Measurements from ENCODE around the gene TTLL8. TPM values are rescaled to one million over a fixed set of nuclear protein-coding genes. Genes with fewer than 3 reads are reported as not detected.

The TTLL8 gene
- total and polyA plus RNA-seq, 4 donors, result not detected

DNA sequence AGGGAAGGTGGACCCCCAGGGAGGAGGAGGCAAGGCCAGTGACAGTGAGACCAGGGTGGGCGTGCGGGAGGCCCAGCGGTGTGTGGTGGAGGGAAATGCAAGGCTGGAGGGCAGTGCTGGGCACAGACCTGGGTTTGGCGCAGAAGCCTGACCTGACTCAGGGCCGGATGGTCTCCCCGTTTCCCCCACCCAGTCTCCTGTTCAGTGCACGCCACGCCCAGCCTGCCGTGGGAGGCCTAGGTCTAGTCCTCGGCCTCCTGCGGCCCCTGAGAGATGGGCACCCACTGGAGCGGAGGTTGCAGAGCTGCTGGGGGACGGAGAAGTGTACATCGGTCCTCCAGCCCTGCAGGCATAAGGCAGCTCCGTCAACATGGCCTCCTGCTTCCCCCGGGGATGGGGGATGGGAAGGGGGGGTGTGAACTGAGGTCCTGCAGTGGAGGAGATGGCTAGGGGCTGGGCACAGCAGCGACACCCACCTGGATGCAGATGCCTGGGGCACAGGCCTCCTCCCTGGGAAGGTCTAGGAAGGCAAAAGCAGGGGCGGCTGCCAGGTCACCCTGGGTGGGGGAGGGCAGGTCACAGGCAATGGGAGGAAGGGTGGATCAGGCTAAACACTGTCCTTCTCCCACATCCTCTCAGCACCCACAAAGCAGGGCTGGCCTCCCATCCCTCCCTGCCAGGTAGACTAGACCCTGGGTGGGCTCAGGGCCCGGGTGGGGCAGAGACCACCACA lies 61.4 kb downstream of the TTLL8 start:
- no peak for DNase-seq (ENCODE audit: low spot score)
- H3K36me3 ChIP-seq (ENCODE audit: control insufficient read depth in 4 of 4, insufficient read depth in 3 of 4, low read depth in 1 of 4, low read length in 3 of 4), result no peaks in the 10 kb centered on the region
- no peak overlapping the region for H3K9ac ChIP-seq (ENCODE audit: low read depth in 1 of 2, low read length in 2 of 2)
- peaks cover 0 to 6% (median 3%) of the 10 kb centered on the region in 4 donors for H3K4me1 ChIP-seq (ENCODE audit: control insufficient read depth in 4 of 4, insufficient read depth in 4 of 4, low read length in 3 of 4)
- TF ChIP-seq GABPA (IDR thresholded peaks at IDR 0.05 in 1 of 2, conservative IDR thresholded peaks at IDR 0.05 in 1 of 2), result no peak
- TF ChIP-seq RAD21 (IDR thresholded peaks at IDR 0.05), result no peak
- TF ChIP-seq, protein P1, sequence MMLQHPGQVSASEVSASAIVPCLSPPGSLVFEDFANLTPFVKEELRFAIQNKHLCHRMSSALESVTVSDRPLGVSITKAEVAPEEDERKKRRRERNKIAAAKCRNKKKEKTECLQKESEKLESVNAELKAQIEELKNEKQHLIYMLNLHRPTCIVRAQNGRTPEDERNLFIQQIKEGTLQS (IDR thresholded peaks at IDR 0.05), result no peak
- TF ChIP-seq, protein P2, sequence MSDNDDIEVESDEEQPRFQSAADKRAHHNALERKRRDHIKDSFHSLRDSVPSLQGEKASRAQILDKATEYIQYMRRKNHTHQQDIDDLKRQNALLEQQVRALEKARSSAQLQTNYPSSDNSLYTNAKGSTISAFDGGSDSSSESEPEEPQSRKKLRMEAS (IDR thresholded peaks at IDR 0.05), result no peak
- TF ChIP-seq, protein P3, sequence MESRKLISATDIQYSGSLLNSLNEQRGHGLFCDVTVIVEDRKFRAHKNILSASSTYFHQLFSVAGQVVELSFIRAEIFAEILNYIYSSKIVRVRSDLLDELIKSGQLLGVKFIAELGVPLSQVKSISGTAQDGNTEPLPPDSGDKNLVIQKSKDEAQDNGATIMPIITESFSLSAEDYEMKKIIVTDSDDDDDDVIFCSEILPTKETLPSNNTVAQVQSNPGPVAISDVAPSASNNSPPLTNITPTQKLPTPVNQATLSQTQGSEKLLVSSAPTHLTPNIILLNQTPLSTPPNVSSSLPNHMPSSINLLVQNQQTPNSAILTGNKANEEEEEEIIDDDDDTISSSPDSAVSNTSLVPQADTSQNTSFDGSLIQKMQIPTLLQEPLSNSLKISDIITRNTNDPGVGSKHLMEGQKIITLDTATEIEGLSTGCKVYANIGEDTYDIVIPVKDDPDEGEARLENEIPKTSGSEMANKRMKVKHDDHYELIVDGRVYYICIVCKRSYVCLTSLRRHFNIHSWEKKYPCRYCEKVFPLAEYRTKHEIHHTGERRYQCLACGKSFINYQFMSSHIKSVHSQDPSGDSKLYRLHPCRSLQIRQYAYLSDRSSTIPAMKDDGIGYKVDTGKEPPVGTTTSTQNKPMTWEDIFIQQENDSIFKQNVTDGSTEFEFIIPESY (IDR thresholded peaks at IDR 0.05), result no peak
- TF ChIP-seq HNF4A (conservative IDR thresholded peaks at IDR 0.05), result no peak
- no peak for TF ChIP-seq RXRA (IDR thresholded peaks at IDR 0.05)
- TF ChIP-seq, protein P4, sequence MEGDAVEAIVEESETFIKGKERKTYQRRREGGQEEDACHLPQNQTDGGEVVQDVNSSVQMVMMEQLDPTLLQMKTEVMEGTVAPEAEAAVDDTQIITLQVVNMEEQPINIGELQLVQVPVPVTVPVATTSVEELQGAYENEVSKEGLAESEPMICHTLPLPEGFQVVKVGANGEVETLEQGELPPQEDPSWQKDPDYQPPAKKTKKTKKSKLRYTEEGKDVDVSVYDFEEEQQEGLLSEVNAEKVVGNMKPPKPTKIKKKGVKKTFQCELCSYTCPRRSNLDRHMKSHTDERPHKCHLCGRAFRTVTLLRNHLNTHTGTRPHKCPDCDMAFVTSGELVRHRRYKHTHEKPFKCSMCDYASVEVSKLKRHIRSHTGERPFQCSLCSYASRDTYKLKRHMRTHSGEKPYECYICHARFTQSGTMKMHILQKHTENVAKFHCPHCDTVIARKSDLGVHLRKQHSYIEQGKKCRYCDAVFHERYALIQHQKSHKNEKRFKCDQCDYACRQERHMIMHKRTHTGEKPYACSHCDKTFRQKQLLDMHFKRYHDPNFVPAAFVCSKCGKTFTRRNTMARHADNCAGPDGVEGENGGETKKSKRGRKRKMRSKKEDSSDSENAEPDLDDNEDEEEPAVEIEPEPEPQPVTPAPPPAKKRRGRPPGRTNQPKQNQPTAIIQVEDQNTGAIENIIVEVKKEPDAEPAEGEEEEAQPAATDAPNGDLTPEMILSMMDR (IDR thresholded peaks at IDR 0.05; ENCODE audit: low read depth, low read length, missing input control), result no peak
- no peak for TF ChIP-seq FOXA1 (IDR thresholded peaks at IDR 0.05)
- no peak for TF ChIP-seq HNF4G (IDR thresholded peaks at IDR 0.05)
- TF ChIP-seq NR2F2 (IDR thresholded peaks at IDR 0.05), result no peak
- TF ChIP-seq TAF1 (conservative IDR thresholded peaks at IDR 0.05), result no peak
- no peak for TF ChIP-seq EGR1 (IDR thresholded peaks at IDR 0.05; ENCODE audit: low read depth in 2 of 2)
- no peak for TF ChIP-seq YY1 (IDR thresholded peaks at IDR 0.05)
- TF ChIP-seq, protein P5, sequence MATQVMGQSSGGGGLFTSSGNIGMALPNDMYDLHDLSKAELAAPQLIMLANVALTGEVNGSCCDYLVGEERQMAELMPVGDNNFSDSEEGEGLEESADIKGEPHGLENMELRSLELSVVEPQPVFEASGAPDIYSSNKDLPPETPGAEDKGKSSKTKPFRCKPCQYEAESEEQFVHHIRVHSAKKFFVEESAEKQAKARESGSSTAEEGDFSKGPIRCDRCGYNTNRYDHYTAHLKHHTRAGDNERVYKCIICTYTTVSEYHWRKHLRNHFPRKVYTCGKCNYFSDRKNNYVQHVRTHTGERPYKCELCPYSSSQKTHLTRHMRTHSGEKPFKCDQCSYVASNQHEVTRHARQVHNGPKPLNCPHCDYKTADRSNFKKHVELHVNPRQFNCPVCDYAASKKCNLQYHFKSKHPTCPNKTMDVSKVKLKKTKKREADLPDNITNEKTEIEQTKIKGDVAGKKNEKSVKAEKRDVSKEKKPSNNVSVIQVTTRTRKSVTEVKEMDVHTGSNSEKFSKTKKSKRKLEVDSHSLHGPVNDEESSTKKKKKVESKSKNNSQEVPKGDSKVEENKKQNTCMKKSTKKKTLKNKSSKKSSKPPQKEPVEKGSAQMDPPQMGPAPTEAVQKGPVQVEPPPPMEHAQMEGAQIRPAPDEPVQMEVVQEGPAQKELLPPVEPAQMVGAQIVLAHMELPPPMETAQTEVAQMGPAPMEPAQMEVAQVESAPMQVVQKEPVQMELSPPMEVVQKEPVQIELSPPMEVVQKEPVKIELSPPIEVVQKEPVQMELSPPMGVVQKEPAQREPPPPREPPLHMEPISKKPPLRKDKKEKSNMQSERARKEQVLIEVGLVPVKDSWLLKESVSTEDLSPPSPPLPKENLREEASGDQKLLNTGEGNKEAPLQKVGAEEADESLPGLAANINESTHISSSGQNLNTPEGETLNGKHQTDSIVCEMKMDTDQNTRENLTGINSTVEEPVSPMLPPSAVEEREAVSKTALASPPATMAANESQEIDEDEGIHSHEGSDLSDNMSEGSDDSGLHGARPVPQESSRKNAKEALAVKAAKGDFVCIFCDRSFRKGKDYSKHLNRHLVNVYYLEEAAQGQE (IDR thresholded peaks at IDR 0.05), result no peak
- no peak for TF ChIP-seq JUND (IDR thresholded peaks at IDR 0.05)
- H3K27ac ChIP-seq (ENCODE audit: low read depth in 1 of 2, low read length in 2 of 2), result no peak overlapping the region
- no peaks in the 10 kb centered on the region for H3K27me3 ChIP-seq (ENCODE audit: control insufficient read depth in 4 of 4, insufficient read depth in 4 of 4, low read length in 3 of 4)
- WGBS, result 90% methylated on average over 19 of the region's 19 CpGs
- no peak overlapping the region for H3K4me3 ChIP-seq (ENCODE audit: low read depth in 1 of 3, low read length in 3 of 3)
- no peaks in the 10 kb centered on the region for H3K9me3 ChIP-seq (ENCODE audit: control insufficient read depth in 4 of 4, low read length in 3 of 4)
